ENCODE measurements around the gene TTI1.

- TF ChIP-seq, protein P1, sequence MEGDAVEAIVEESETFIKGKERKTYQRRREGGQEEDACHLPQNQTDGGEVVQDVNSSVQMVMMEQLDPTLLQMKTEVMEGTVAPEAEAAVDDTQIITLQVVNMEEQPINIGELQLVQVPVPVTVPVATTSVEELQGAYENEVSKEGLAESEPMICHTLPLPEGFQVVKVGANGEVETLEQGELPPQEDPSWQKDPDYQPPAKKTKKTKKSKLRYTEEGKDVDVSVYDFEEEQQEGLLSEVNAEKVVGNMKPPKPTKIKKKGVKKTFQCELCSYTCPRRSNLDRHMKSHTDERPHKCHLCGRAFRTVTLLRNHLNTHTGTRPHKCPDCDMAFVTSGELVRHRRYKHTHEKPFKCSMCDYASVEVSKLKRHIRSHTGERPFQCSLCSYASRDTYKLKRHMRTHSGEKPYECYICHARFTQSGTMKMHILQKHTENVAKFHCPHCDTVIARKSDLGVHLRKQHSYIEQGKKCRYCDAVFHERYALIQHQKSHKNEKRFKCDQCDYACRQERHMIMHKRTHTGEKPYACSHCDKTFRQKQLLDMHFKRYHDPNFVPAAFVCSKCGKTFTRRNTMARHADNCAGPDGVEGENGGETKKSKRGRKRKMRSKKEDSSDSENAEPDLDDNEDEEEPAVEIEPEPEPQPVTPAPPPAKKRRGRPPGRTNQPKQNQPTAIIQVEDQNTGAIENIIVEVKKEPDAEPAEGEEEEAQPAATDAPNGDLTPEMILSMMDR (IDR thresholded peaks at IDR 0.05) = no peak
- TF ChIP-seq POLR2A (IDR thresholded peaks at IDR 0.05) = no peak
Measured at GRCh38 chr20:37954190-37954589, 79.1 kb downstream of the TTI1 start.

All from prostate gland (tissue), 2 donors.